Panc1 (cell line): ENCODE measurements around the gene SH3BGRL2. TPM values are rescaled to one million over a fixed set of nuclear protein-coding genes. Genes with fewer than 3 reads are reported as not detected.

Source experiments
- ATAC-seq: fragments of 200-7000 bp; cut with Tn5 transposase; 2 replicates; pipeline ENCODE4 v1.9.1; 2020; ENCODE audit warnings: mild to moderate bottlenecking, moderate library complexity
- BruUV-seq: library from RNA; stranded (reverse); fragments of 400-500 nt; replicated peaks from 2 replicates; lab custom pipeline; 2021; lab: Mats Ljungman, UMichigan
- CTCF ChIA-PET: fragments of 300-600 bp; sonication (Branson Sonifier 250); formaldehyde crosslinking; loops from one replicate; lab custom pipeline; 2022; ENCODE audit warnings: antibody characterized with exemption; lab: Charles Lee
- POLR2A ChIA-PET: fragments of 300-600 bp; sonication (Branson Sonifier 250); formaldehyde crosslinking; loops from one replicate; lab custom pipeline; 2022; ENCODE audit warnings: antibody characterized with exemption; lab: Charles Lee
- DNase-seq: peaks from one replicate; pipeline ENCODE4 v3.0.0-alpha.2; 2010; ENCODE audit warnings: low read depth, low spot score
- H3K27ac ChIP-seq: 2 replicates; pipeline ENCODE4 v1.5.1; 2011; ENCODE audit warnings: mild to moderate bottlenecking, low read length, inconsistent platforms
- H3K27me3 ChIP-seq: fragments of 200-500 bp; sonication (Bioruptor generic); 2 replicates; pipeline ENCODE4 v1.6.0; 2014; ENCODE audit warnings: low read length, inconsistent platforms; ENCODE audit not compliant: control insufficient read depth, insufficient read depth
- H3K36me3 ChIP-seq: fragments of 200-500 bp; sonication (Bioruptor generic); 2 replicates; pipeline ENCODE4 v1.5.1; 2014; ENCODE audit warnings: inconsistent platforms, mild to moderate bottlenecking, low read length, moderate library complexity; ENCODE audit not compliant: control insufficient read depth, insufficient read depth
- H3K4me1 ChIP-seq: 2 replicates; pipeline ENCODE4 v1.5.1; 2011; ENCODE audit warnings: inconsistent platforms, mild to moderate bottlenecking, low read length, moderate library complexity; ENCODE audit not compliant: control insufficient read depth, insufficient read depth
- H3K4me3 ChIP-seq, 2 experiments: 2 replicates each; pipeline ENCODE4 v1.5.1; 2011 to 2012; ENCODE audit warnings: low read depth in 2 of 2, low read length in 2 of 2, mild to moderate bottlenecking in 2 of 2, inconsistent platforms in 1 of 2, moderate library complexity in 1 of 2
- H3K9me3 ChIP-seq: fragments of 200-500 bp; sonication (Bioruptor generic); 2 replicates; pipeline ENCODE4 v1.5.1; 2014; ENCODE audit warnings: low read depth, mild to moderate bottlenecking, inconsistent platforms, low read length, moderate library complexity; ENCODE audit not compliant: control insufficient read depth, insufficient read depth
- CTCF ChIP-seq: fragments of 450-650 bp; IDR thresholded peaks from 2 replicates; pipeline ENCODE4 v1.5.1; 2017; ENCODE audit warnings: mild to moderate bottlenecking
- POLR2AphosphoS5 ChIP-seq: IDR thresholded peaks from 2 replicates; pipeline ENCODE4 v1.6.1; 2012; ENCODE audit warnings: mild to moderate bottlenecking, low read depth, low read length, moderate library complexity
- SIN3A ChIP-seq: IDR thresholded peaks from 2 replicates; pipeline ENCODE4 v1.6.1; 2012; ENCODE audit warnings: low read depth, mild to moderate bottlenecking, low read length, moderate library complexity, borderline replicate concordance; ENCODE audit not compliant: insufficient read depth
- TCF7L2 ChIP-seq: IDR thresholded peaks from 2 replicates; pipeline ENCODE4 v1.6.1; 2011; ENCODE audit warnings: mild to moderate bottlenecking, low read depth, low read length, inconsistent platforms
- in situ Hi-C: cut with HindIII; loops from 2 replicates; pipeline ENCODE4 v1.10.0; 2016; ENCODE audit warnings: low sequenced_read_pairs, low pct_unique_long_range_greater_than_20kb
- intact Hi-C: fragments of 100-400 bp; cut with micrococcal nuclease; formaldehyde crosslinking; loops from one replicate; pipeline ENCODE4 v1.10.0; 2022; ENCODE audit not compliant: unreplicated experiment
- total RNA-seq: library from RNA; stranded (reverse); gene quantifications from one replicate; pipeline ENCODE4 v1.2.1, GENCODE V29; 2021; ENCODE audit not compliant: unreplicated experiment
- TF ChIP-seq, protein P1 (sequence below), 2 experiments: IDR thresholded peaks; 2 replicates each; pipeline ENCODE4 v1.6.1; 2011 to 2012; ENCODE audit warnings: low read depth in 2 of 2, control low read depth in 1 of 2, low read length in 1 of 2, mild to moderate bottlenecking in 1 of 2, moderate library complexity in 1 of 2; ENCODE audit not compliant: insufficient read depth in 1 of 2

The SH3BGRL2 gene
- total RNA-seq, 1 experiment from 2014 or later = 8.5 TPM

DNA sequence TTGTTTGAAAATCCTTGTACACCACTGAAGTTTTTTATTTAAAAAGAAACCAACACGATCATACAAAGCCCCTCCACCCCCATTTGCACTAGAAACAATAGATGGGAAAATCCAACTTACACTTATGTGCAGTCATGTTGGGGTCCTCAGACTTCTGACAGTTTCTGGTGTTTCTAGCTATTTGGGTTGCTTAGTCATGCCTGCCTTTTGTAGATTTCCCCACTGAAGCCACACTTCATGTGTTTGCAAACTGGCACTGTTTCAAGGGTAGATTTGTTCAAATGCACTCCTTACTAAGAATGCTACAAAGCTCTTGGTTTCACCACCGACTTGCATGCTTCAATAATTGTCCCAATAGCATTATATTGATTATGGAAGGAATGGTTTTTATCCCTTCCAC, 1.5 kb downstream of the SH3BGRL2 start:
- Histone ChIP-seq H3K4me1 (peaks cover 6% of the 10 kb centered on the region), H3K9me3 (no peaks in the 10 kb centered on the region), H3K27me3 (peaks cover 16% of the 10 kb centered on the region), H3K4me3 (no peak overlapping the region), H3K27ac (no peak overlapping the region), H3K36me3 (no peaks in the 10 kb centered on the region; the same call in 1 of the 2 replicates)
- in situ Hi-C loops = no loop called here
- POLR2A ChIA-PET = no interaction called here
- BruUV-seq = no TSS peak
- DNase-seq = no peak
- CTCF ChIA-PET = no interaction called here
- intact Hi-C loops = no loop called here
- ATAC-seq = no peak
- TF ChIP-seq CTCF (no peak), TCF7L2 (no peak), SIN3A (no peak), POLR2AphosphoS5 (no peak)
- TF ChIP-seq, protein P1, sequence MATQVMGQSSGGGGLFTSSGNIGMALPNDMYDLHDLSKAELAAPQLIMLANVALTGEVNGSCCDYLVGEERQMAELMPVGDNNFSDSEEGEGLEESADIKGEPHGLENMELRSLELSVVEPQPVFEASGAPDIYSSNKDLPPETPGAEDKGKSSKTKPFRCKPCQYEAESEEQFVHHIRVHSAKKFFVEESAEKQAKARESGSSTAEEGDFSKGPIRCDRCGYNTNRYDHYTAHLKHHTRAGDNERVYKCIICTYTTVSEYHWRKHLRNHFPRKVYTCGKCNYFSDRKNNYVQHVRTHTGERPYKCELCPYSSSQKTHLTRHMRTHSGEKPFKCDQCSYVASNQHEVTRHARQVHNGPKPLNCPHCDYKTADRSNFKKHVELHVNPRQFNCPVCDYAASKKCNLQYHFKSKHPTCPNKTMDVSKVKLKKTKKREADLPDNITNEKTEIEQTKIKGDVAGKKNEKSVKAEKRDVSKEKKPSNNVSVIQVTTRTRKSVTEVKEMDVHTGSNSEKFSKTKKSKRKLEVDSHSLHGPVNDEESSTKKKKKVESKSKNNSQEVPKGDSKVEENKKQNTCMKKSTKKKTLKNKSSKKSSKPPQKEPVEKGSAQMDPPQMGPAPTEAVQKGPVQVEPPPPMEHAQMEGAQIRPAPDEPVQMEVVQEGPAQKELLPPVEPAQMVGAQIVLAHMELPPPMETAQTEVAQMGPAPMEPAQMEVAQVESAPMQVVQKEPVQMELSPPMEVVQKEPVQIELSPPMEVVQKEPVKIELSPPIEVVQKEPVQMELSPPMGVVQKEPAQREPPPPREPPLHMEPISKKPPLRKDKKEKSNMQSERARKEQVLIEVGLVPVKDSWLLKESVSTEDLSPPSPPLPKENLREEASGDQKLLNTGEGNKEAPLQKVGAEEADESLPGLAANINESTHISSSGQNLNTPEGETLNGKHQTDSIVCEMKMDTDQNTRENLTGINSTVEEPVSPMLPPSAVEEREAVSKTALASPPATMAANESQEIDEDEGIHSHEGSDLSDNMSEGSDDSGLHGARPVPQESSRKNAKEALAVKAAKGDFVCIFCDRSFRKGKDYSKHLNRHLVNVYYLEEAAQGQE (IDR thresholded peaks at IDR 0.05; ENCODE audit: insufficient read depth in 1 of 2, low read depth in 2 of 2, low read length in 1 of 2) = no peak

DNA sequence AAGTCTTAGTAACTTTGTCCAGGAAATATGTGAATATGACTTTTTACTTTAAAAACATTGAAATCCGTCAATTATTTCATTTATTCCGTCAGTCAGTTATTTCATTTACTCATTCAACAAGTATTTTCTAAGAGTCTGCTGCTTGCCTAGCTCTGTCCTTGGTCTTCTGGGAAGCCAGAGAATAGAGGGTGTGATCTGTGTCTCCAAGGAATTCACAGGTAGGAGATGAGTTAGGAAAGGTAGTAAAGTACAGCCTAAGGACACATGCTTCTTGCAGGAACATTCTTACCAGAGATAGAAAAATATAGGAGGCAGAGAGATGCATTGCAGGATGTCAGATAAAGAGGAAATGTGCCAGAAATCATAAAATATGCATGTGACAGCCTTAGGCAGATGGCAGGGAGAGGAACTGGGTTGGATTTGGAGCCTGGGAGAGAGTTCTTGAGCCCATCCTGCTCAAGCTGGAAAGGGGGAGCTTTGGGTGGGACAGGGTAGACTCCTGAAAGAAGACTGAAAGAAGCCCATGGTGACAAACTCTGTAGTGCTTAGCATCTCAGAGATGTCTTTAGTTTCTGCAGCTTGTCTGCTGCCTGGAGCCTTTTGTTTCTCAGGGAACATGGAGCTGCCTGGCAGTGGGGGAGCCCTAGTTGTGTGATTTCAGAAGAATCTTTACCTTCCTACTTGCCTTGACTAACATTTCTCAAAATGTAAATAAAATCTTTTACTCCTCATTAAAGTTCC, 3.5 kb downstream of the SH3BGRL2 start:
- CTCF ChIA-PET = no interaction called here
- Histone ChIP-seq H3K36me3 (no peaks in the 10 kb centered on the region; the same call in 1 of the 2 replicates), H3K4me3 (no peak overlapping the region)

More for the DNA sequence above, 3.5 kb downstream of the SH3BGRL2 start:
- Histone ChIP-seq H3K9me3 (no peaks in the 10 kb centered on the region), H3K27me3 (peaks cover 16% of the 10 kb centered on the region), H3K4me1 (peaks cover 6% of the 10 kb centered on the region), H3K27ac (no peak overlapping the region)
- DNase-seq = no peak
- no peak for ATAC-seq
- TF ChIP-seq, protein P1 (IDR thresholded peaks at IDR 0.05; ENCODE audit: insufficient read depth in 1 of 2, low read depth in 2 of 2, low read length in 1 of 2) = no peak
- no peak for TF ChIP-seq TCF7L2
- intact Hi-C loops (no loop called here), in situ Hi-C loops (no loop called here)
- POLR2A ChIA-PET = no interaction called here
- no TSS peak for BruUV-seq
